G401 (cell line): ENCODE data around the gene MAPKAP1. TPM values are rescaled to one million over a fixed set of nuclear protein-coding genes. Genes with fewer than 3 reads are reported as not detected.

Source experiments
- DNase-seq: peaks from one replicate; pipeline ENCODE4 v3.0.0-alpha.2; 2015; ENCODE audit warnings: low spot score
- in situ Hi-C: cut with HindIII; loops from 2 replicates; pipeline ENCODE4 v1.10.0; 2016; ENCODE audit warnings: low sequenced_read_pairs, mixed read lengths
- total RNA-seq: library from RNA; depleted of rRNA; stranded (reverse); fragments of >200 nt; shearing (Covaris generic); gene quantifications from 2 replicates; pipeline ENCODE4 v1.2.3, GENCODE V29; 2014; rRNA removed

The MAPKAP1 gene
- 77.0 and 113 TPM in 2 replicates for total RNA-seq

- in situ Hi-C loops: no loop called here
- DNase-seq: peak; percentile 96
Measured at GRCh38 chr9:125706651-125707471, at the start of gene MAPKAP1. Gene MAPKAP1, minus strand, starts transcription at chr9:125707208. Its CDS starts 34,634 bp downstream, at chr9:125672574.

- DNase-seq: no peak
- in situ Hi-C loops: no loop called here
Measured at GRCh38 chr9:125756518-125756917, 49.5 kb upstream of the MAPKAP1 start.

- no peak for DNase-seq
- in situ Hi-C loops: no loop called here
Measured at GRCh38 chr9:125755340-125755739, 48.3 kb upstream of the MAPKAP1 start.

- in situ Hi-C loops: no loop called here
- no peak for DNase-seq
Measured at GRCh38 chr9:125754096-125754495, 47.1 kb upstream of the MAPKAP1 start.

- DNase-seq: no peak
- in situ Hi-C loops: no loop called here
Measured at GRCh38 chr9:125752070-125752628, 45.1 kb upstream of the MAPKAP1 start.

- no peak for DNase-seq
- in situ Hi-C loops: no loop called here
Measured at GRCh38 chr9:125750627-125751011, 43.6 kb upstream of the MAPKAP1 start.

GRCh38 chr9:125749951-125750626 lies 43.1 kb upstream of the MAPKAP1 start:
- no peak for DNase-seq
- in situ Hi-C loops: no loop called here

GRCh38 chr9:125749287-125749935 lies 42.4 kb upstream of the MAPKAP1 start:
- in situ Hi-C loops: no loop called here
- no peak for DNase-seq

GRCh38 chr9:125748446-125749099 lies 41.6 kb upstream of the MAPKAP1 start:
- in situ Hi-C loops: no loop called here

GRCh38 chr9:125747765-125748445 lies 40.9 kb upstream of the MAPKAP1 start:
- DNase-seq: peak; percentile 27

More at GRCh38 chr9:125748446-125749099, 41.6 kb upstream of the MAPKAP1 start:
- peak; percentile 29 for DNase-seq

GRCh38 chr9:125747053-125747764 lies 40.2 kb upstream of the MAPKAP1 start, which contains the start of gene PBX3:
Gene PBX3, plus strand, starts transcription at chr9:125747373.
- no peak for DNase-seq
- in situ Hi-C loops: no loop called here

More at GRCh38 chr9:125747765-125748445, 40.9 kb upstream of the MAPKAP1 start:
- in situ Hi-C loops: no loop called here

GRCh38 chr9:125746774-125747052 lies 39.7 kb upstream of the MAPKAP1 start:
- no peak for DNase-seq
- in situ Hi-C loops: no loop called here

GRCh38 chr9:125746017-125746773 lies 39.2 kb upstream of the MAPKAP1 start:
- peak; percentile 96 for DNase-seq
- in situ Hi-C loops: no loop called here

GRCh38 chr9:125745682-125746016 lies 38.6 kb upstream of the MAPKAP1 start:
- DNase-seq: no peak
- in situ Hi-C loops: no loop called here

GRCh38 chr9:125745018-125745417 lies 38.0 kb upstream of the MAPKAP1 start:
- in situ Hi-C loops: no loop called here
- DNase-seq: no peak

- no peak for DNase-seq
- in situ Hi-C loops: no loop called here
Measured at GRCh38 chr9:125744616-125745015, 37.6 kb upstream of the MAPKAP1 start.

- in situ Hi-C loops: no loop called here
- no peak for DNase-seq
Measured at GRCh38 chr9:125743682-125744428, 36.8 kb upstream of the MAPKAP1 start.
